Fibroblast of upper back skin (primary cell): ENCODE results near the gene FCER1G.
"Not testable (repeated sequence)": the region's sequence is repeated elsewhere in the genome, so short reads cannot be mapped to it uniquely, and the experiment has no call there.

Source experiments
- DNase-seq: peaks from one replicate; pipeline ENCODE4 v3.0.0-alpha.2; 2013

FCER1G gene

GRCh38 chr1:161235957-161236775 lies 21.1 kb downstream of the FCER1G start:
- DNase-seq, result no peak

- no peak for DNase-seq
These were observed 23.0 kb downstream of the FCER1G start, which contains the start of gene NR1I3 for GRCh38 chr1:161238039-161238473. TSS of gene NR1I3 (minus strand) at chr1:161238203. CDS start at chr1:161236565, 1,638 bp downstream.

GRCh38 chr1:161241682-161242081 lies 26.6 kb downstream of the FCER1G start:
- DNase-seq, result no peak

GRCh38 chr1:161242313-161242712 lies 27.2 kb downstream of the FCER1G start:
- DNase-seq, result no peak

GRCh38 chr1:161244888-161245287 lies 29.8 kb downstream of the FCER1G start:
- no peak for DNase-seq

GRCh38 chr1:161250100-161250499 lies 35.0 kb downstream of the FCER1G start:
- not testable (repeated sequence) for DNase-seq

GRCh38 chr1:161250829-161251228 lies 35.7 kb downstream of the FCER1G start:
- no peak for DNase-seq

- DNase-seq, result no peak
These were observed 36.5 kb downstream of the FCER1G start for GRCh38 chr1:161251579-161251978.

- DNase-seq, result not testable (repeated sequence)
These were observed 40.2 kb downstream of the FCER1G start for GRCh38 chr1:161255302-161255701.

GRCh38 chr1:161255955-161256520 lies 40.9 kb downstream of the FCER1G start:
- not testable (repeated sequence) for DNase-seq

GRCh38 chr1:161257109-161257508 lies 42.0 kb downstream of the FCER1G start:
- DNase-seq, result not testable (repeated sequence)

- peak; percentile 36 for DNase-seq
These were observed 43.6 kb downstream of the FCER1G start, which contains the start of gene PCP4L1 for GRCh38 chr1:161258439-161259344. TSS of gene PCP4L1 (plus strand) at chr1:161258745. CDS start at chr1:161258975, 230 bp downstream.

- DNase-seq, result no peak
These were observed 44.2 kb downstream of the FCER1G start for GRCh38 chr1:161259345-161259702.

- no peak for DNase-seq
These were observed 44.7 kb downstream of the FCER1G start for GRCh38 chr1:161259765-161260164.

GRCh38 chr1:161260376-161261260 lies 45.5 kb downstream of the FCER1G start:
- no peak for DNase-seq

GRCh38 chr1:161261261-161262235 lies 46.5 kb downstream of the FCER1G start:
- DNase-seq, result no peak

- no peak for DNase-seq
These were observed 50.2 kb downstream of the FCER1G start for GRCh38 chr1:161265305-161265704.

GRCh38 chr1:161266202-161266601 lies 51.1 kb downstream of the FCER1G start:
- DNase-seq, result no peak

GRCh38 chr1:161266836-161267235 lies 51.7 kb downstream of the FCER1G start:
- no peak for DNase-seq

GRCh38 chr1:161267321-161267720 lies 52.2 kb downstream of the FCER1G start:
- DNase-seq, result no peak
